Stomach smooth muscle (tissue), 2 donors: ENCODE results near the gene PBX1.

Experiments
- H3K27ac ChIP-seq: one replicate; pipeline ENCODE4 v1.7.0; 2013; ENCODE audit warnings: mild to moderate bottlenecking, low read length, inconsistent platforms
- H3K27me3 ChIP-seq, 2 donors: one replicate each; pipeline ENCODE4 v1.7.0; 2013; ENCODE audit warnings: low read length in 2 of 2; ENCODE audit not compliant: insufficient read depth in 2 of 2, control insufficient read depth in 1 of 2
- H3K36me3 ChIP-seq, 2 donors: one replicate each; pipeline ENCODE4 v1.7.0; 2013; ENCODE audit warnings: low read length in 2 of 2; ENCODE audit not compliant: control insufficient read depth in 2 of 2, insufficient read depth in 2 of 2
- H3K4me1 ChIP-seq: one replicate; pipeline ENCODE4 v1.7.0; 2013; ENCODE audit warnings: low read length; ENCODE audit not compliant: control insufficient read depth, insufficient read depth
- H3K4me3 ChIP-seq, 2 donors: one replicate each; pipeline ENCODE4 v1.7.0; 2013; ENCODE audit warnings: low read length in 2 of 2
- H3K9ac ChIP-seq, 2 donors: one replicate each; pipeline ENCODE4 v1.7.0; 2013; ENCODE audit warnings: low read length in 2 of 2, mild to moderate bottlenecking in 1 of 2
- H3K9me3 ChIP-seq, 2 donors: one replicate each; pipeline ENCODE4 v1.7.0; 2013; ENCODE audit warnings: low read length in 2 of 2; ENCODE audit not compliant: control insufficient read depth in 2 of 2
- donor health status: healthy.
- donor health status: Pancreatic carcinoma.

Gene PBX1

DNA sequence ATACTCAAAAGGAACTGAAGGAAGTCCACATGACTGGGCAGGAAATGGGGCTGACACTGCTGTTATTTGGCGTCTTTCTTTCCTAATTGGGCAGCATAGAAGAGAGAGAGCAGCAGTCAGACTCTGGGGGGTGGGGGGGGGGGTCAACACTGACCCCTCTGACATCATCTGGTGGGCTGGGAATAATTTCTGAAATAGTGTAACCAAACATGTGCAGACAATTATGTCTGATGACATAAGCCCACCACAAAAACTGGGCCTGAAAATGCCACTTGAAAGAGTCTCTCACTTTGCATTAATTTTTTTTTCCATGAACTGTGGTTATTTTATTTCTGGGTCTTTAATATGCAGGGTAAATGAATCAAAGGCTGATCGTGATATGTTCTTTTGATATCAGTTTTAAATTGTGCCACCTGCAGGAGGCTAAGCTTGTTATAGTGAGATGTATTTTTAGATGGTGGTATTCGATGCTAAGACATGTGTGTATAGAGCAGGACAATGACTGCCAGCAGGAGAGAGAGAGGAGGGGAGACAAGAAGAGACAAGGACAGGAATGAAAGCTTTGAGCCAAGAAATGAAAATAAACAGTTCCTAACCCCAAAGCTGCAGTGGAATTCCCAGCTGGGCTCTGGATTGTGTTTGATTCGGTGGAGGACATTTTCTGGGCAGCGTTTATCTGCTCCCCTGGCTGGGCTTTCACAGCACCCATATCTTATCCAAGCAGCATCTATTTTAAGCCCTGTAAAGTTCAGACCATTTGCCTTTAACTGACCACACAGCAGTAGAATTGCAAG, 264.7 kb downstream of the PBX1 start:
- Histone ChIP-seq H3K27me3 (no peaks in the 10 kb centered on the region), H3K27ac (peak overlapping the region; percentile 19), H3K4me3 (peak overlapping the region in 1 of 2 donors; percentile 22), H3K4me1 (peaks cover 18% of the 10 kb centered on the region), H3K9me3 (no peaks in the 10 kb centered on the region), H3K9ac (no peak overlapping the region), H3K36me3 (peaks cover 20 to 21% of the 10 kb centered on the region in 2 donors)

DNA sequence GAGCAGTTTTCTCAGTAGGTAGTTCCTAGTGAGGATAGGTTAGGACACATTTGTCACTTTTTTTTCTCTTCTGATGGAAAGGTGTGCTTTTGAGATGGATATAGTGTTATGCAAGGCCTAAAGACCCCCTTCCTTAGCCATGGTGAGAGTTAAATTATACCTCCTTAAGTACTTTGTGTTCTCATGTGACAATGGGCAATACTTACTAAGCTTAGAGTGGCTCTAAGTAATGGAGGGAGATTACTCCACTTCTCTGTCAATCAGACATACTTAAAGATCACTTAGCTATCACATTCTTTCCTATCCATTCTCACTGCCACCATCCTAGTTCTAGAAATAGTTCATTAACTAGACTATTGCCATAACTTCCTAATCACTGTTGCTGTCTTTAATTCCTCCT, 265.6 kb downstream of the PBX1 start:
- Histone ChIP-seq H3K4me1 (peaks cover 16% of the 10 kb centered on the region), H3K27me3 (no peaks in the 10 kb centered on the region), H3K9me3 (no peaks in the 10 kb centered on the region), H3K4me3 (peak overlapping the region in 1 of 2 donors; percentile 22), H3K9ac (no peak overlapping the region), H3K27ac (peak overlapping the region; percentile 19), H3K36me3 (peaks cover 18 to 20% of the 10 kb centered on the region in 2 donors)

DNA sequence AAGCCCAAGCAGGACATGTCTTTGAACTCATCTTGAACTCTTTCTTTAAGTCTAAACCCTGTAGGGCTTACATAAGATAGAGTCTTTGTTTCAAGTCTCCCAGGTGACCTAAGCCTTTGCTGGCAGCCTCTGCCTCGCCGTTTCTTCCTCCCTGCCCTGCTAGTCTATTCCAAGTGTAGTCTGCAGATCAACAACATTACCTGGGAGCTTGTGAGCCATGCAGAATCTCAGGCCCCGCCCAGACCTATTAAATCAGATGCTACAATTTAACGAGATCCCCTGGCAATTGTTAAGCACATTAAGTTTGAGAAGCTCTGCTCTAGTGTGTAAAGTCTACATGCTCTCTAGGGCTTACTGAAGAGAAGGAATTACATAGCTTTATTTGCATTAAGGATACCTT, 271.6 kb downstream of the PBX1 start:
- Histone ChIP-seq H3K4me3 (no peak overlapping the region), H3K4me1 (peaks cover 5% of the 10 kb centered on the region), H3K27ac (no peak overlapping the region), H3K9me3 (no peaks in the 10 kb centered on the region), H3K9ac (no peak overlapping the region), H3K36me3 (peaks cover 0 to 2% of the 10 kb centered on the region in 2 donors), H3K27me3 (no peaks in the 10 kb centered on the region)

DNA sequence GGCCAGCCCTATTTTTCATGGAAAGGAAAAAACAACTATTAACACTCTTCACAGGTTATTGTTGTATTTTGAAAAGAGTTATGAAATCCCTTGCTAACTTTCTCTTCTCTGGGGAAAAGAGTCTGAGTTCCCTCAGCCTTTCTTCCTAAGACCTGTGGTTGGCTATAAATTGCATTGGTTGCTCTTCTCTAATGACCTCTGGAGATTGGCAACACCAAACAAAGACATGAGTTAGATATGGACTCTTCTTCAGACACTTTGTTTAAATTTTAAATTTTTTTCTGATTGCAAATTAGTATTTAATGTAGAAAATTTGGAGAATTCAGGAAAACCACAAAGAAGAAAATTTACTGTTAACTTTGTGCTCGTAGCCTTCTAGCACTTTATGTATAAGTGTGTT, 275.7 kb downstream of the PBX1 start:
- Histone ChIP-seq H3K9ac (no peak overlapping the region), H3K27ac (no peak overlapping the region), H3K9me3 (no peaks in the 10 kb centered on the region), H3K4me3 (no peak overlapping the region), H3K27me3 (no peaks in the 10 kb centered on the region), H3K4me1 (peaks cover 8% of the 10 kb centered on the region), H3K36me3 (peaks cover 4% of the 10 kb centered on the region in 2 donors)

DNA sequence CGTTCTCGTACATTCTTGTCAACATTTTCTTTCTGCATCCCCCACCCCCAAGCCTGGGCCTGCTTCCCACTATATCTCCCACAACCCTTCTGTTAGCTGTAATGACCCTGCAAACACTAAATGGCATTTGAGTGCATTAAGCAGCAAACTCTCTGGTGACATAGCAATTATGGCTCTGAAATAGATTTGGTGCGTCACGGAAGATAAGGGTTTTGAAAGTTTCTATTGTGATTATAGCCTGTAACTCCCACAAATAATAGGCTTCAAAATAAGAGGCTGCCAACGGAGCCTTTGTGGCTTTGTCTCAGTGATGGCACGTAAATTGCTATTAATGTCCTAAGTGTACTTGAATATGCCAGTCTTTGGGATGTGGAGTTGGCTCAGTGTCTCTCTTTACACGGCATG, 277.6 kb downstream of the PBX1 start:
- peaks cover 4% of the 10 kb centered on the region in 2 donors for H3K36me3 ChIP-seq
- no peaks in the 10 kb centered on the region for H3K27me3 ChIP-seq
- H3K27ac ChIP-seq, result no peak overlapping the region
- H3K4me1 ChIP-seq, result peaks cover 16% of the 10 kb centered on the region
- H3K9me3 ChIP-seq, result no peaks in the 10 kb centered on the region
- no peak overlapping the region for H3K9ac ChIP-seq
- H3K4me3 ChIP-seq, result no peak overlapping the region

DNA sequence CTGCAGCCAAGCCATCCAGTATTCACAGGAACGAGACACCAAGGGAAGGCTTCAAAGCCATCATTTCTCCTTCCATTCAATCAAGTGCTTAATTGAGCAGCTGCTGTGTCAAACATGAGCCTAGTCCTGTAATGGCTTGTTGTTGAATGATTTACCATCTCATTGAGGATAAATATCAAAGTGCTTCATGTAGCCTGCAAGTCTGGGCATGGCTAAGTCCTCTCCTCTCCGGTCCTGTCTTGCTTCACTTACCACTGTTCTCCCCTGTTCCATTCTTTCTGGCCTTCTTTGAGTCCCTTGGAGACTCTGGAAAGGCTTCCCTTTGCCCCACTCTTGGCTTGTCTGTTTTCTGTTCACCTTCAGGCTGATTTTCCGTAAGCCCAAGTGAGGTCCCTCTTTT, 279.8 kb downstream of the PBX1 start:
- Histone ChIP-seq H3K27ac (no peak overlapping the region), H3K36me3 (peaks cover 2 to 4% of the 10 kb centered on the region in 2 donors), H3K27me3 (no peaks in the 10 kb centered on the region), H3K4me3 (no peak overlapping the region), H3K4me1 (peaks cover 29% of the 10 kb centered on the region), H3K9ac (no peak overlapping the region), H3K9me3 (no peaks in the 10 kb centered on the region)

DNA sequence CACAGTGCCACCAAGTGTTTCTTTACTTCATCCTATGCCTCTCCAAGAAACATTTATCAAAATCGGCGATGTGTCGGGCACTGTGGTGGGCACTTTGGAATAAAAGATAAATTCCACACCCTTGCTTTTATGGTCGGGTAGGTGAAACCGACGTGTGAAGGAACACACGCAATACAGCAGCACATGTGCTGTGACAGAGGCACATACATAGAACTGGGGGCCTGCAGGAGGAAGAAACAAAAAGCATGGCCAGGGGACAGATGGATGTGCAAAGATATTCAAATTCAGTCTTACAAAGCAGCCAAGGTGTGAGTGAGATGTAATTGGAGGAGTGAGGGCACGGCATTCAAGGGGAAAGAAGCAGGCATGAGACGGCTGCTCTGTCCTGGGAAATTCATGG, 282.0 kb downstream of the PBX1 start:
- peaks cover 2 to 4% of the 10 kb centered on the region in 2 donors for H3K36me3 ChIP-seq
- H3K27me3 ChIP-seq, result no peaks in the 10 kb centered on the region
- no peaks in the 10 kb centered on the region for H3K9me3 ChIP-seq
- no peak overlapping the region for H3K27ac ChIP-seq
- H3K4me1 ChIP-seq, result peaks cover 28% of the 10 kb centered on the region
- H3K4me3 ChIP-seq, result peak overlapping the region in 1 of 2 donors; percentile 22
- H3K9ac ChIP-seq, result no peak overlapping the region

DNA sequence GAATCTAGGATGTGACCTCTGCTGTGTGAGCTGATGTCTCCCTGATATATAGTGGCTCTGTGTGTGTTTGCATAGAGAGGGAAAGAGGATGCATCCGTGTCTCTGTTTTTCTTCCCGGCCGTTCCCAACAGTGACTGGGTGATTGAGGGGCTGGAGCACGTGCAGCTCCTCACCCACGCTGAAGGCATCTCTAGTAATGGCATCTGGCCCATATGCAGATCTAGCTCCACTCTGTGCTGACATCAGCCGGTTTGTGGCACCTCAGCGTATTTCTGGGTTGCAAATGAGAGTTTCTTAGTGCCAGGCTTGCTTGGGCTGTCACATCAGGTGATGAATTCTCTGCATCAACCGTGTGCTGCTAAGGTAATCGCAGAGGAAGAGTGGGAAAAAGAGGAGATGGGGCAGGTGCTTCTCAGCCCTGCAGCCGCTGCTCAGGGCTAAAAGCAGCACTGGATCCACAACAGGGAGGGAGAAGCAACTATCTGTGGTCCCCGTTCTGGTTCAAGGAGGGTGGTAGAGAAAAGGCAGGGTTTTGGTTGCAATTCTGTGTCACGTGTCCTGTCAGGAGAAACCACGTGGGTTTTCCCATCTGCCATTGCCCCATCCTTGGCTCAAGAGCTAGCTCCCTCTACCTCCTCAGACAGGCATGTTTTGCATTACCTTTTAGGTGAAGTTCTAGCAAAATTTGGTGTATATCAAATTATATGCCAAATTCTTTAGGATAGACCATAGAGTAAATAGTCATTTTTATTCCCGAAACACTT, 282.9 kb downstream of the PBX1 start:
- no peak overlapping the region for H3K9ac ChIP-seq
- peaks cover 10 to 12% of the 10 kb centered on the region in 2 donors for H3K36me3 ChIP-seq
- H3K27me3 ChIP-seq, result no peaks in the 10 kb centered on the region
- peaks cover 21% of the 10 kb centered on the region for H3K4me1 ChIP-seq
- H3K9me3 ChIP-seq, result no peaks in the 10 kb centered on the region
- no peak overlapping the region for H3K27ac ChIP-seq
- H3K4me3 ChIP-seq, result no peak overlapping the region

DNA sequence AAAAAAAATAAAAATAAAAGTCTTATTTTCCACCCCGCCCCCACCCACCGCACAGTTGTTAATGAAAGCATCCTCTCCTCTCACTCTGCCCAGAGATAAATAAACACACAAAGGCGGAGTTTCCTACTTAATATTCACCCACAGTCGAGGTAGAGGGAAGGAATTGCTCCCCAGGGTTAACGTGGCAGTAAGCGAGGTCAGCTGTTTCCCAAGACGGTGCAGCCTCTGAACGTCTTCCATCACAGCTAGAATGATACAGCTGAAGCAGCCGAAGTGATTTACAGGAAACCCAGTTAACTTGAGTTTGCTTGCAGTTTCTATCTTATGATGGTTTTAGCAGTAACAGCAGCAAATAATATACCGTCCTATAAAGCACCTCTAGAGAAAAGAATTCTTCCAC, 283.9 kb downstream of the PBX1 start:
- Histone ChIP-seq H3K36me3 (peaks cover 18 to 20% of the 10 kb centered on the region in 2 donors), H3K27me3 (no peaks in the 10 kb centered on the region), H3K9me3 (no peaks in the 10 kb centered on the region), H3K4me3 (no peak overlapping the region), H3K4me1 (peaks cover 21% of the 10 kb centered on the region), H3K27ac (no peak overlapping the region), H3K9ac (no peak overlapping the region)

DNA sequence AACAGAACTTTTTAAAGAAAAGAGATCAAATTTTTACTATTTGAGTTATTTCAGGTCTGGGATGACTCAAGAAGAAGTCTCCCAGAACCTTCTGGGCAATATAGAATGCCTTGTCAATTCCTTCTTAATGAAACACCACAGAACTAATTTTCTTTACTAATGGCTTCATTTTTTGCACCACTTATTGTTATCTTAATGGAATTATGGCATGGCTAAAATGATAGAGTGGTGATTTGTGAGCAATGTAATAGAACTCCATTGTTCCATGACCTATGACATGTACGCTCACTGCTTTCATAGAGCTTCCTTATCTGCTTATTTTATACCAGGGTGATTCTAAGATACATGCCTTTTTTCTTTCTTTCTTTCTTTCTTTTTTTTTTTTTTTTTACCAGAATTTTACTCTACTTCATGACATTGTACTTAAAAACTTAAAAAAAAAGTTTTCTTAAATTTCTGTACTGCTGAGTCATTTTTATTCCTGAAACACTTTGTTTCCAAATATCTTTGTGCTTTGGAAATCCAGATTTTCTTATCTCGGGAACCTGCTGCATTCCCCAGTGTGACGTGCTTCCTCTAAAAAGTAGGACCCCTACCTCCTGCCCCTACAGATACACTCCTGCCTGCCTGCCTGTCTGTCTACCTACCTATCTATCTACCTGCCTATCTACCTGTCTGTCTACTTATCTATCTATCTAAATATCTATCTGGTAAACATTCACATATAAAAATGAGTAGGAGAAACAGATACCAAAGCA, 284.9 kb downstream of the PBX1 start:
- H3K9ac ChIP-seq, result no peak overlapping the region
- H3K9me3 ChIP-seq, result no peaks in the 10 kb centered on the region
- no peaks in the 10 kb centered on the region for H3K27me3 ChIP-seq
- no peak overlapping the region for H3K27ac ChIP-seq
- no peak overlapping the region for H3K4me3 ChIP-seq
- H3K4me1 ChIP-seq, result peaks cover 21% of the 10 kb centered on the region
- peaks cover 15 to 17% of the 10 kb centered on the region in 2 donors for H3K36me3 ChIP-seq
